ENCODE data around the gene RTBDN. TPM values are rescaled to one million over a fixed set of nuclear protein-coding genes. Genes with fewer than 3 reads are reported as not detected.

RTBDN gene
- total RNA-seq, 1 experiment from 2014 or later: 2.4 TPM

DNA sequence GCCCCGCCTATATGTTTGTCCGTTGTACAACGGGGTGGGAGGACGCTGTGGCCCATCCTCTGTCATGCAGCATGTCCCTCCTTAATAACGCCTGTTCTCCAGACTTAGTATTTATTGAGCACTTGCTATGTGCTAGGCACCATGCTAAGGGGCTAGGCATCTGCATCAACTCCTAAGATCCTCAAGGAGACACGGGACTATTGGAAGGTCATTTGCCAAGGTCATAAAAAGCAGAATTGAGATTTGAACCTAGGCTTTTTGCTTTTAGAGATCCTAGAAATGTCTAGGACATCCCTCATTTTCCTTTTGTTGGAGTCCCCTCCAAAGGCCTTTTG lies 2.1 kb upstream of the RTBDN start:
- DNase-seq (ENCODE audit: low read depth, low spot score): no peak
- TF ChIP-seq SIN3A (IDR thresholded peaks at IDR 0.05; ENCODE audit: borderline replicate concordance, insufficient read depth, low read depth, low read length): no peak
- TF ChIP-seq, protein P1, sequence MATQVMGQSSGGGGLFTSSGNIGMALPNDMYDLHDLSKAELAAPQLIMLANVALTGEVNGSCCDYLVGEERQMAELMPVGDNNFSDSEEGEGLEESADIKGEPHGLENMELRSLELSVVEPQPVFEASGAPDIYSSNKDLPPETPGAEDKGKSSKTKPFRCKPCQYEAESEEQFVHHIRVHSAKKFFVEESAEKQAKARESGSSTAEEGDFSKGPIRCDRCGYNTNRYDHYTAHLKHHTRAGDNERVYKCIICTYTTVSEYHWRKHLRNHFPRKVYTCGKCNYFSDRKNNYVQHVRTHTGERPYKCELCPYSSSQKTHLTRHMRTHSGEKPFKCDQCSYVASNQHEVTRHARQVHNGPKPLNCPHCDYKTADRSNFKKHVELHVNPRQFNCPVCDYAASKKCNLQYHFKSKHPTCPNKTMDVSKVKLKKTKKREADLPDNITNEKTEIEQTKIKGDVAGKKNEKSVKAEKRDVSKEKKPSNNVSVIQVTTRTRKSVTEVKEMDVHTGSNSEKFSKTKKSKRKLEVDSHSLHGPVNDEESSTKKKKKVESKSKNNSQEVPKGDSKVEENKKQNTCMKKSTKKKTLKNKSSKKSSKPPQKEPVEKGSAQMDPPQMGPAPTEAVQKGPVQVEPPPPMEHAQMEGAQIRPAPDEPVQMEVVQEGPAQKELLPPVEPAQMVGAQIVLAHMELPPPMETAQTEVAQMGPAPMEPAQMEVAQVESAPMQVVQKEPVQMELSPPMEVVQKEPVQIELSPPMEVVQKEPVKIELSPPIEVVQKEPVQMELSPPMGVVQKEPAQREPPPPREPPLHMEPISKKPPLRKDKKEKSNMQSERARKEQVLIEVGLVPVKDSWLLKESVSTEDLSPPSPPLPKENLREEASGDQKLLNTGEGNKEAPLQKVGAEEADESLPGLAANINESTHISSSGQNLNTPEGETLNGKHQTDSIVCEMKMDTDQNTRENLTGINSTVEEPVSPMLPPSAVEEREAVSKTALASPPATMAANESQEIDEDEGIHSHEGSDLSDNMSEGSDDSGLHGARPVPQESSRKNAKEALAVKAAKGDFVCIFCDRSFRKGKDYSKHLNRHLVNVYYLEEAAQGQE (IDR thresholded peaks at IDR 0.05; ENCODE audit: insufficient read depth in 1 of 2, low read depth in 2 of 2, low read length in 1 of 2): no peak
- TF ChIP-seq, protein P2, sequence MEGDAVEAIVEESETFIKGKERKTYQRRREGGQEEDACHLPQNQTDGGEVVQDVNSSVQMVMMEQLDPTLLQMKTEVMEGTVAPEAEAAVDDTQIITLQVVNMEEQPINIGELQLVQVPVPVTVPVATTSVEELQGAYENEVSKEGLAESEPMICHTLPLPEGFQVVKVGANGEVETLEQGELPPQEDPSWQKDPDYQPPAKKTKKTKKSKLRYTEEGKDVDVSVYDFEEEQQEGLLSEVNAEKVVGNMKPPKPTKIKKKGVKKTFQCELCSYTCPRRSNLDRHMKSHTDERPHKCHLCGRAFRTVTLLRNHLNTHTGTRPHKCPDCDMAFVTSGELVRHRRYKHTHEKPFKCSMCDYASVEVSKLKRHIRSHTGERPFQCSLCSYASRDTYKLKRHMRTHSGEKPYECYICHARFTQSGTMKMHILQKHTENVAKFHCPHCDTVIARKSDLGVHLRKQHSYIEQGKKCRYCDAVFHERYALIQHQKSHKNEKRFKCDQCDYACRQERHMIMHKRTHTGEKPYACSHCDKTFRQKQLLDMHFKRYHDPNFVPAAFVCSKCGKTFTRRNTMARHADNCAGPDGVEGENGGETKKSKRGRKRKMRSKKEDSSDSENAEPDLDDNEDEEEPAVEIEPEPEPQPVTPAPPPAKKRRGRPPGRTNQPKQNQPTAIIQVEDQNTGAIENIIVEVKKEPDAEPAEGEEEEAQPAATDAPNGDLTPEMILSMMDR (IDR thresholded peaks at IDR 0.05): no peak
- no peak for TF ChIP-seq TCF7L2 (IDR thresholded peaks at IDR 0.05; ENCODE audit: low read depth, low read length)
- TF ChIP-seq POLR2AphosphoS5 (IDR thresholded peaks at IDR 0.05; ENCODE audit: low read depth, low read length): no peak
- peaks cover 4% of the 10 kb centered on the region for H3K4me1 ChIP-seq (ENCODE audit: control insufficient read depth, insufficient read depth, low read length)
- CTCF ChIA-PET: no interaction called here
- H3K4me3 ChIP-seq (ENCODE audit: low read depth in 2 of 2, low read length in 2 of 2): peak overlapping the region; percentile 39 to 58; a peak in 3 of 4 replicates
- intact Hi-C loops (cut with micrococcal nuclease; ENCODE audit: unreplicated experiment): no loop called here
- in situ Hi-C loops (cut with HindIII; ENCODE audit: low pct_unique_long_range_greater_than_20kb, low sequenced_read_pairs): no loop called here
- H3K36me3 ChIP-seq (ENCODE audit: control insufficient read depth, insufficient read depth, low read length): no peaks in the 10 kb centered on the region; the same call in 1 of the 2 replicates
- no peak overlapping the region for H3K27ac ChIP-seq (ENCODE audit: low read length)
- BruUV-seq (replicated peaks): no TSS peak
- no peaks in the 10 kb centered on the region for H3K9me3 ChIP-seq (ENCODE audit: control insufficient read depth, insufficient read depth, low read depth, low read length)
- ATAC-seq: no peak
- no peaks in the 10 kb centered on the region; the same call in 1 of the 2 replicates for H3K27me3 ChIP-seq (ENCODE audit: control insufficient read depth, insufficient read depth, low read length)
- POLR2A ChIA-PET: no interaction called here

DNA sequence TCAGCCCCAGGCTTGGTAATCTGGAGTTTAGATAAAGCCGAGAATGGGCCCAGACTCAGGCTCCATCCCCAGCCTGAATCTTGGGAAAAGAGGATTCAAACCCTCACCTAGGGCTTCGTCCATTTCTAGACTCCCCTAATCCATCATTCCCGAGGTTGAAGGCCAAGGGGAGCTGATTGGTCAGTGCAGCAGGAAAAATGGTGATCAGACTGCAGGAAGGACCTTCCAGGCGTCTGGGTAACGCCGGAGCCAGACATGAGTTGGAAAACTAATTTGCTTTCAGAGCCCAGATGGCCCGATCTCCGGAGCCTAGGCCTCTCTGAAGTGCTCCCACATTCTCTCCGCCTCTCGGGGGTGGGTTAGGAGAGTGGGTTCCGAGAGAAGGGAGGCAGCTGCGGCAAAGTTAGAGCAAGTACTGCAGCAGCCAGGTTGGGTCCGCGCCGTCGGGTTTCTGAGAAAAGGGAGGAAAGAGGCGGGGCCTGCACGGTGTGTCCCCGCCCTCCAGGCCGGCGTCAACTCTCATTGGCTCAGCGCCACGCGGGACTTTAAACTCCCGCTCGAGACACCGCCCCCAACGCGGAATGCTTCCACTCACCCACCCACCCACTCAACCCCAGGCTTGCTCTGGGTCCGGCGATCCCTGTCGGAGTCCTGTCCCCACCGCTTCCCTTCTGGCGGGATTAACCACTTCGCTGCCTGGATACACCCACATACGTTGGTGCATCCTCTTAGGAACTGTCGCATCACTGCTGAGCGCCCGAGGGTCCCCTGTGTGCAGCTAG lies 788 bp upstream of the RTBDN start:
- Histone ChIP-seq H3K27ac (ENCODE audit: low read length) (peak overlapping the region; percentile 12; the same call in 1 of the 2 replicates), H3K36me3 (ENCODE audit: control insufficient read depth, insufficient read depth, low read length) (no peaks in the 10 kb centered on the region; the same call in 1 of the 2 replicates), H3K27me3 (ENCODE audit: control insufficient read depth, insufficient read depth, low read length) (no peaks in the 10 kb centered on the region; the same call in 1 of the 2 replicates), H3K4me3 (ENCODE audit: low read depth in 2 of 2, low read length in 2 of 2) (peak overlapping the region; percentile 39 to 58), H3K4me1 (ENCODE audit: control insufficient read depth, insufficient read depth, low read length) (peaks cover 4% of the 10 kb centered on the region), H3K9me3 (ENCODE audit: control insufficient read depth, insufficient read depth, low read depth, low read length) (no peaks in the 10 kb centered on the region)
- ChIA-PET POLR2A (no interaction called here), CTCF (interaction anchor here (0.5 kb wide), 1 partner anchor 42 kb away, joined by 3 read pairs; no protein-coding TSS in a partner anchor)
- TF ChIP-seq, protein P1 (IDR thresholded peaks at IDR 0.05; ENCODE audit: insufficient read depth in 1 of 2, low read depth in 2 of 2, low read length in 1 of 2): no peak
- TF ChIP-seq SIN3A (IDR thresholded peaks at IDR 0.05; ENCODE audit: borderline replicate concordance, insufficient read depth, low read depth, low read length): no peak
- no peak for TF ChIP-seq TCF7L2 (IDR thresholded peaks at IDR 0.05; ENCODE audit: low read depth, low read length)
- TF ChIP-seq, protein P2 (IDR thresholded peaks at IDR 0.05): no peak
- no peak for TF ChIP-seq POLR2AphosphoS5 (IDR thresholded peaks at IDR 0.05; ENCODE audit: low read depth, low read length)
- no TSS peak for BruUV-seq (replicated peaks)
- in situ Hi-C loops (cut with HindIII; ENCODE audit: low pct_unique_long_range_greater_than_20kb, low sequenced_read_pairs): no loop called here
- intact Hi-C loops (cut with micrococcal nuclease; ENCODE audit: unreplicated experiment): no loop called here
- DNase-seq (ENCODE audit: low read depth, low spot score): no peak
- ATAC-seq: peak; percentile 36; the same call in 1 of the 2 replicates

Data from Panc1 (cell line).